Right atrium auricular region (tissue), 2 donors: ENCODE data around the gene RMC1. TPM values are rescaled to one million over a fixed set of nuclear protein-coding genes. Genes with fewer than 3 reads are reported as not detected.
A peak's percentile ranks its signal among the peaks of the same experiment; 100 is the strongest.

Source experiments
- DNase-seq: peaks from one replicate; pipeline ENCODE4 v3.0.0-alpha.2; 2019; ENCODE audit warnings: low spot score
- H3K27ac ChIP-seq, 2 donors: fragments of 200-600 bp; sonication (generic); 1 replicate in 1 of 2; 2 replicates in 1 of 2; pipeline ENCODE4 v1.5.1; 2016 to 2019
- H3K27me3 ChIP-seq, 2 donors: fragments of 200-600 bp; sonication (generic); one replicate each; pipeline versions ENCODE4 v1.5.1 to v1.6.0; 2017 to 2019
- H3K36me3 ChIP-seq: fragments of 200-600 bp; sonication (generic); one replicate; pipeline ENCODE4 v1.5.1; 2016
- H3K4me1 ChIP-seq, 2 donors: fragments of 200-600 bp; sonication (generic); one replicate each; pipeline versions ENCODE4 v1.5.1 to v1.6.0; 2017 to 2019
- H3K4me3 ChIP-seq, 2 donors: fragments of 200-600 bp; sonication (generic); 1 replicate in 1 of 2; 2 replicates in 1 of 2; pipeline ENCODE4 v1.5.1; 2017 to 2019; ENCODE audit warnings: mild to moderate bottlenecking in 1 of 2, moderate library complexity in 1 of 2
- H3K9me3 ChIP-seq, 2 donors: fragments of 200-600 bp; sonication (generic); one replicate each; pipeline ENCODE4 v1.5.1; 2019
- CTCF ChIP-seq, 2 donors: fragments of 200-600 bp; sonication (generic); IDR thresholded peaks; one replicate each; pipeline ENCODE4 v1.5.1; 2019; ENCODE audit warnings: antibody characterized with exemption in 2 of 2
- total RNA-seq, 2 donors: library from RNA; depleted of rRNA; stranded (reverse); fragments of >200 nt; gene quantifications; one replicate each; pipeline ENCODE4 v1.1.0, GENCODE V29; 2016

Gene RMC1
- total RNA-seq, 2 donors from 2014 or later, result 17.2 TPM

DNA sequence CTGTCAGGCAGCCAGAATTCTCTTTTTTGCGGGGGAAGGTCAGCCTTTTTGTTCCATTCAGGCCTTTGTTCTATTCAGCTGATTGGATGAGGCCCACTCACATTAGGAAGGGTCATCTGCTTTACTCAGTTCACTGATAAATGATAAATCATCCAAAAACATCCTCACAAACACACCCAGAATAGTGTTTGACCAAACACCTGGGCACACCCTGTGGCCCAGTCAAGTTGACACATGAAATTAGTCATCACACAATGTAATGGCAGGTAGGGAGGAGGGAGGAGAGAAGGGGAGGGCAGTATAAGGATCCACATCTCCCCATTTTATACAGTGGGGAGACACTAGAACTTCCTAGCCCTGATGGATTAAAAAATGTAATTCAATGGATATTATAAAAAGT is 8.3 kb upstream of the RMC1 start:
- no peaks in the 10 kb centered on the region for H3K4me1 ChIP-seq
- H3K27me3 ChIP-seq, result no peaks in the 10 kb centered on the region
- DNase-seq, result no peak
- no peaks in the 10 kb centered on the region for H3K36me3 ChIP-seq
- H3K27ac ChIP-seq, result no peak overlapping the region
- TF ChIP-seq CTCF (IDR thresholded peaks at IDR 0.05), result no peak
- no peak overlapping the region for H3K4me3 ChIP-seq
- H3K9me3 ChIP-seq, result no peaks in the 10 kb centered on the region

- H3K4me1 ChIP-seq, result no peaks in the 10 kb centered on the region
- no peak overlapping the region for H3K27ac ChIP-seq
- no peak for DNase-seq
- H3K4me3 ChIP-seq, result no peak overlapping the region
- H3K36me3 ChIP-seq, result no peaks in the 10 kb centered on the region
- no peaks in the 10 kb centered on the region for H3K9me3 ChIP-seq
- no peaks in the 10 kb centered on the region for H3K27me3 ChIP-seq
- TF ChIP-seq CTCF (IDR thresholded peaks at IDR 0.05), result no peak
Measured at GRCh38 chr18:23495723-23496440, 7.4 kb upstream of the RMC1 start.

DNA sequence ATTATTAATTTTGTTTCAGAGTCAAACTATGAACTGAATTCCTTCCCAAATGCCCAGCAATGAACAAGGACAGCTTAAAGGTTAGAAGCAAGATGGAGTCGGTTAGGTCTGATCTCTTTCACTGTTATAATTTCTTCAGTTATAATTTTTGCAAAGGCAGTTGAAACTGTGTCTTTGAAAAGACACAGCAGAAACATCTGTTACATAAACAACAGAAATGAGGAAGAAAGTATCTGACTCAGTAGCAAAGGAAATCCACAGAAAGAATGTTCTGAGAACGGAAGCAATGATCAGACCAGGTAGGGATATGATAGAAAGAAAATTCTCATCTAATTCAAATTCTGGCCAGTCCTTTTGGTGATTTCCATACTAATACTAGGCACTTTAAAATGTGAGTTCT is 5.2 kb upstream of the RMC1 start:
- no peak overlapping the region for H3K27ac ChIP-seq
- TF ChIP-seq CTCF (IDR thresholded peaks at IDR 0.05), result no peak
- H3K27me3 ChIP-seq, result no peaks in the 10 kb centered on the region
- DNase-seq, result no peak
- H3K4me3 ChIP-seq, result no peak overlapping the region
- no peaks in the 10 kb centered on the region for H3K36me3 ChIP-seq
- no peaks in the 10 kb centered on the region for H3K9me3 ChIP-seq
- peaks cover 0 to 8% of the 10 kb centered on the region in 2 donors for H3K4me1 ChIP-seq

DNA sequence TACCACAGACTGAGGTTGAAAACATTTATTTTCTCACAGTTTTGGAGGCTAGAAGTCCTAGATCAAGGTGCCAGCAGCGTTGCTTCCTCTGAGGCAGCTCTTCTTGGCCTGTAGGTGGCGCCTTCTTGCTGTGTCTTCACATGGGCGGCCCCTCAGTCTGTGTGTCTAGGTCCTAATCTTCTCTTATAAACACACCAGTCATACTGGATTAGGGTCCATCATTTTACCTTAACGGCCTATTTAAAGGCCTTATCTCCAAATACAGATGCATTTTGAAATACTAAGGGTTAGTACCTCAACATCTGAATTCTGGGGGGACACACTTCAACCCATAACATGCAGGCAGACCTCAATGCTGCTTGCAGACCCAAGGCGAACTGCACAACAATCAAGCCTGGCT is 4.4 kb upstream of the RMC1 start:
- no peak overlapping the region for H3K4me3 ChIP-seq
- no peaks in the 10 kb centered on the region for H3K9me3 ChIP-seq
- H3K4me1 ChIP-seq, result peaks cover 0 to 8% of the 10 kb centered on the region in 2 donors
- H3K27me3 ChIP-seq, result no peaks in the 10 kb centered on the region
- H3K27ac ChIP-seq, result no peak overlapping the region
- TF ChIP-seq CTCF (IDR thresholded peaks at IDR 0.05), result peak; percentile 71 to 75
- peak; percentile 71 for DNase-seq
- no peaks in the 10 kb centered on the region for H3K36me3 ChIP-seq

GRCh38 chr18:23499291-23499781 is 4.0 kb upstream of the RMC1 start:
- Histone ChIP-seq H3K9me3 (no peaks in the 10 kb centered on the region), H3K36me3 (no peaks in the 10 kb centered on the region), H3K4me1 (peaks cover 0 to 12% of the 10 kb centered on the region in 2 donors), H3K27me3 (no peaks in the 10 kb centered on the region), H3K4me3 (no peak overlapping the region), H3K27ac (no peak overlapping the region)
- no peak for DNase-seq
- no peak for TF ChIP-seq CTCF (IDR thresholded peaks at IDR 0.05)

DNA sequence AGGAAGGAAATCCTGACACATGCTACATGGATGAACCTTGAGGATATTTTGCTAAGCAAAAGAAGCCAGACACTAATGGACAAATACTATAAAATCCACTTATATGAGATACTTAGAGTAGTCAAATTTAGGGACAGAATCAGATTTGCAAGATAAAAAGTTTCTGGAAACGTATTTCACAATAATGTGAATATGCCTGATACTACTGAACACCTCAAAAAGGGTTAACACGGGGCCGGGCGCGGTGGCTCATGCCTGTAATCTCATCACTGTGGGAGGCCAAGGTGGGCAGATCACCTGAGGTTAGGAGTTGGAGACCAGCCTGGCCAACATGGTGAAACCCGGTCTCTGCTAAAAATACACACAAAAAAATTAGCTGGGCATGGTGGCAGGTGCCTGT is 1.7 kb upstream of the RMC1 start:
- no peaks in the 10 kb centered on the region for H3K9me3 ChIP-seq
- no peak for TF ChIP-seq CTCF (IDR thresholded peaks at IDR 0.05)
- peaks cover 0 to 27% of the 10 kb centered on the region in 2 donors for H3K4me1 ChIP-seq
- no peak overlapping the region for H3K27ac ChIP-seq
- no peaks in the 10 kb centered on the region for H3K27me3 ChIP-seq
- H3K4me3 ChIP-seq, result no peak overlapping the region
- no peak for DNase-seq
- no peaks in the 10 kb centered on the region for H3K36me3 ChIP-seq
